GM18520 (cell line): ENCODE data around the gene PTPN7.
"Not testable (repeated sequence)": the region's sequence is repeated elsewhere in the genome, so short reads cannot be mapped to it uniquely, and the experiment has no call there.

ENCODE experiments used
- ATAC-seq: cut with Tn5 transposase; IDR thresholded peaks from one replicate; pipeline ENCODE4 v1.9.1; 2021; ENCODE audit not compliant: unreplicated experiment

Gene PTPN7

GRCh38 chr1:202160377-202160940 lies at the start of gene PTPN7:
Gene PTPN7, minus strand, starts transcription at chr1:202160602. Its CDS starts 1,200 bp downstream, at chr1:202159402.
- ATAC-seq, result no peak

GRCh38 chr1:202208351-202208857 lies 48.0 kb upstream of the PTPN7 start:
- no peak for ATAC-seq

- no peak for ATAC-seq
Measured at GRCh38 chr1:202207292-202207691, 46.9 kb upstream of the PTPN7 start.

- ATAC-seq, result no peak
Measured at GRCh38 chr1:202205523-202206190, 45.3 kb upstream of the PTPN7 start.

DNA sequence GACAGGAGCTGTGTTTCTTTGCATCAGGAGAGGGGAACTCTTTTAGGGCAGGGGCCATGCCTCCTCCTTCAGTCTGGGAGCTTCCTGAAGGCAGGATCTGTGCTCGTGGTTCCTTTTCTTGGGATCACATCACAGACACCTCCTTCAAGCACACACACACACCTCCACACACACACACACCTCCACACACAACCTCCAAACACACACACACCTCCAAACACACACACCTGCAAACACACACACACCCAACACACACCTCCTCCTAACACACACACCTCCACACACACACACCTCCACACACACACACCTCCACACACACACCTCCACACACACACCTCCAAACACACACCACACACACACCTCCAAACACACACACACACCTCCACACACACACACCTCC lies 43.7 kb upstream of the PTPN7 start:
- ATAC-seq, result no peak

DNA sequence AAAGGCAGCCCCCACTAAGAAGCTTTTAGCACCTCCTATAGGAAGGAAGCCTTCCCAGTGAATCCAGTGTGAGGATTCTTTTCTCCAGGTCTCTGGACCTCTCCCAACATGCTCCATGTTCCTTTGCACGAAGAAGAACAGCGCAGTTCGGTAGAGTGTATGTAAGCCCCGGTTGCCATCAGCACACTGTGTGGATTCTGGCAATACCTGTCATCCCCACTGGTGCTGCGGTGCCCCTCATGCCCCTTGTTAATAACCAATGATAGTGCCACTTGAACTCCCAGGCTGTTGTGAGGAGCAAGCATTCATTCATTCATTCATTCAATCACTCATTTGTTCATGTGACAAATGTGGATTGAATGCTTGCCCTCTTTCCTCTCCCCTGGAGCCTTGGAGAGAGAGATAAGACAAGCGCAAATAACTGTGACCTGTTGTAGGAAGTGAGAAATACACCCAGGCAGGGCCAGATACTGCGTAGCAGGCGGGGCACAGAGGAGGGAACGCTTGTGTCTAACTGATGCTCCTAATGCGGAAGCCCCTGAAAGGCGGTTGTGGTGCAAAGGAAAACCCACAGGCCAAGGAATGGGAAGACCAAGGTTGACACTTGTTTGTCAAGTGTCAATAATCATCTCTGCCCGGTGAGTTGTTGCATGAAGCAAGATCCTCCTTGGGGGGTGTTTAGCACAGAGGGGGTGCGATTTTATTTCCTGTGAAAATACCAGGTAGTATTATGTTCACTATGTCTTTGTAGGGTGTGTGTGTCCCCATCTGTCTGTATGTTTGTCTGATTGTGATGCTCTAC lies 43.0 kb upstream of the PTPN7 start:
- ATAC-seq, result no peak

DNA sequence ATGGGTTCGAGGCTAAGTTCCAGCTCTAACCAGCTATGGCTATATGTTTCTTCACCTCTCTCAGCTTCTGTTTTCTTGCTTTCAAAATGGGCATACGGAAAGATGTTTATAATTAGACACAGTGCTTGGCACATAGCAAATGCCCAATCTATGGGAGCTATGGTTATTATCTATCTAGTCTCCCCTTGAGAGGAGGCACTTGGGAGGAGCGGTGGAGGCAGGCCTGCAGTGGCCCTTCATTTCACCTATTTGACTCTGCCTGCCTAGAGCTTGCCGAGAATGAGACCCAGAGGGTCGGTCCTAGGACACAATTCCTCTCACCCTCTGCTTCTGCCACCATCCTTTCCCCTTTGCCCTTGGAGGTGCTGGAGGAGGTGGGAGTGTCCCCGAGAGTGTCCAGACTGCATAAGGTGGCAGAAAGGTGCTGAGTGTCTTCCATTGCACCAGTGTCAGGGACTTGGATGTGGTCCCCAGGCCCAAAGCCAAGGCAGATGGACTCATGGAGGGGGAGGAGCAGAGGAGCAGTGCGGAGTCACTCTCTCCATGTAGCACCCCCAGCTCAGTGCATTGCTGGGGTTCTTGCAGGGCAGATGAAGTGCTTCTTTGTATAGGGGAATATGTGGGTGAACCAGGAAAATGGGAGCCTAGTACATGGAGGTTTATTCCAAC lies 42.2 kb upstream of the PTPN7 start:
- ATAC-seq, result no peak

DNA sequence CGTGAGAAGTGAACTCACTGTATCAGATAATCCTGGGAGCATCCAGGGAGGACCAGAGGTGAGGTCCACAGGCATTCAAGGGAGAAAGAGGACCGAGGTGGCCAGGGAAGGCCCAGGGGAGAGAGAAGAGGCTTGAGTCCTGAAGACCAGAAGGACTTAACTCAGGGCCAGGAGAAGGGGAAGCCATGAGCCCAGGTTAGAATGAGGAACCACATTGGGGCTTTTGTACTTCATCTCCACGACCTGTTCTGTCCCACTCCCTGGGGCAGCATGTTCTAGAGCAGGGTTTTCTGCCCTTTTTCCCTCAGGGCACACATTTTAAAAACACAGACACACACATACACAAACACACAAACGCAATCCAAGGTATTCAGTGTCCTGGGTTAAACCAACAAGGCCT lies 41.6 kb upstream of the PTPN7 start:
- ATAC-seq, result no peak

- no peak for ATAC-seq
Measured at GRCh38 chr1:202201266-202201665, 40.9 kb upstream of the PTPN7 start.

- ATAC-seq, result no peak
Measured at GRCh38 chr1:202200669-202201068, 40.3 kb upstream of the PTPN7 start.

DNA sequence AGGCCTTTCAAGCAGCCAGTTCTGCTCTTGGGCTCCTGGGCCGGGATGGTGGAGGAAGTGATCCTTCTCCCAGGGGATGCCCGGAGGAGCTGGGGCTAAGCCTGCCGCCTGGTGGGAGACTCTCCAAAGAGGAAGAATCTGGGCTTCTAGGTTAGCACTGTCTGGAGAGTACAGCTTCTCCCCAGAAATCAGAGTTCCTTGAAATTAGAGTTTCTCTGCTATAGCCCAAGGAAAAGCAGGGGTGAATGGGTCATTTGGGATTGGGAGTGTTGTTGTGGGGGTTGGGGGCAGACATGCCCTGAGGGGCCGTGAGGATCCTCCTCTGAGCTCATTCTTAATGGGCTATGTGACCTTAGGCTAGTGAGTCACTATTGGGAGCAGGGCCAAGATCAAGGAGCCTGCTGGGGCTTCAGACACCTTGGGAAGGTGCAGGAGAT lies 39.7 kb upstream of the PTPN7 start:
- ATAC-seq, result no peak

- no peak for ATAC-seq
Measured at GRCh38 chr1:202199040-202199889, 38.9 kb upstream of the PTPN7 start.

- ATAC-seq, result no peak
Measured at GRCh38 chr1:202198366-202198724, 37.9 kb upstream of the PTPN7 start.

DNA sequence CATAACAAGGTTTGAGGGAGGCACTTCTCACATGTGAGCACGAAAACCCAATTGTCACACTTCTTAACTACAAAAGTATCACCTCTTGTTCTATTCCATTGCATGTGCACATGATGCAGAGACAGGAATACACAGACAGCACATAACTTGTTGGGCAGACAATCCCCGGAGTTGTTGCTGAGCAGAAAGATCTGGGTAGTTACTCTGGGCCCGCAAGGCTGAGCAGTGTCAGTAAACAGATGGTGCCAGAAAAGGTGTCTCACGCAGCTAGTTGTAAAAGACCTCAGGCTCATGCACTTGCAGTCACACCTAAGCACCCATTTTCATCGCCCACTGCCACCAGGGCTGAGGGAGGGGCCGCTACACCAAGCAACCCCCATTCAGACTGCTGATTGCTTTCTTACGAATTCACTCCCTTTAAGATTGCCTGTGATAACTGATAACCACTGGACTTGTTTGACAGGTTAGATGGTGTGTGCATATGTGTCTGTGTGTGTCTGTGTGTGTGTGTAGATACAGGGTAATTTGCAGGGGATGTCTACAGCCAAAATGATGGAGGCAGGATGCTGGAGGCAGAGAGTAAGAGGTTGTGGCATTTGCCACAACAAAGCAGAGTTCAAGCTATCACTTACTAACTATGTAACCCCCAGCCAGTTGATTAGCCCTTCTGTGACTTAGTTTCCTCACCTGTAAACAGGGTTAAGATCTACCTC lies 37.4 kb upstream of the PTPN7 start:
- no peak for ATAC-seq

- ATAC-seq, result no peak
Measured at GRCh38 chr1:202194328-202194648, 33.9 kb upstream of the PTPN7 start.

- no peak for ATAC-seq
Measured at GRCh38 chr1:202193614-202194327, 33.4 kb upstream of the PTPN7 start, which contains the start of gene LGR6. Gene LGR6, plus strand, starts transcription at chr1:202193799. Its CDS starts 191 bp downstream, at chr1:202193990.

DNA sequence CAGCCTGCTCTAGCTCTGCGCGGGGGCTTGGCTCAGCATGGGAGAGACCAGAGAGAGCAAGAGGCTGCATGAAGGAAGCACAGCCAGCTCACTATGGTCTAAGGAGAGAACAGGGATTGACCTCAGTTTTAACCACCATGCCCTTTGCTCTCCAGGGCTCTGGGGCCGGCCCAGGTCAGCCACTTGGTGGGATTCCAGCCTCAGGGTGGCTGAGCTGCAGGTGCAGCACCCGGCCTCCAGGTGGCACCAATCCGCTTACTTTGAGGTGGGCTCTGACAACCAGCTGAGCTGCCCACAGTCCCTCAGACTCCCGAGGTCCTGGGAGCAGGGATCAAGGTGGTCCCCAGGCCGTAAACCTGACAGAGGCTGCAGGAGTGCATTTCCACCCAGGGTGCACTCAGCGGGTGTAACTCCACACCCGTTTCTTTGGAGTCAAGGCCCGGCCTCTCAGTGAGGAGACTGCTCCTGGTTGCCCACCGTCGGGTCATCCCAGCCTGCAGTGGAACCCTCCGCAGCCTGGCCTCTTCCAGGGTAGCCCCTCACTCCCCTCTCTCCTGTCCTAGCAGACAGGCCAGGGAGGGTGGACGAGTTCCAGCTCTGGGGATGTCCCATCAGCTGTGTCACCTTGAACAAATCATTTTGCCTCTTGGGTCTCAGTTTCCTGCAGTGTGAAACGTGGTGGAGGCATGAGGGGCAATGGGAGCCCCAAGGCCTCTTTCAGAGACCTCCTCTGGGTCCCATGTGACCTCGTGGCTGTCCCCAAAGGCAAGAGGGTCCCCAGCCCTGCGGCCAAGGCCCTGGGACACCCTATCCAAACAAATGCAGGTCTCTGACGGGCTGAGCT lies 32.6 kb upstream of the PTPN7 start:
- no peak for ATAC-seq

DNA sequence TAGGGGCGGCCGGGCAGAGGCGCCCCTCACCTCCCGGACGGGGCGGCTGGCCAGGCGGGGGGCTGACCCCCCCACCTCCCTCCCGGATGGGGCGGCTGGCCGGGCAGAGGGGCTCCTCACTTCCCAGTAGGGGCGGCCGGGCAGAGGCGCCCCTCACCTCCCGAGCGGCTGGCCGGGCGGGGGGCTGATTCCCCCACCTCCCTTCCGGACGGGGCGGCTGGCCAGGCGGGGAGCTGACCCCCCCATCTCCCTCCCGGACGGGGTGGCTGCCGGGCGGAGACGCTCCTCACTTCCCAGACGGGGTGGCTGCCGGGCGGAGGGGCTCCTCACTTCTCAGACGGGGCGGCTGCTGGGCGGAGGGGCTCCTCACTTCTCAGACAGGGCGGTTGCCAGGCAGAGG lies 31.0 kb upstream of the PTPN7 start:
- ATAC-seq, result not testable (repeated sequence)
